Suprapubic skin (tissue), 4 donors: Measurements from ENCODE around the gene SORCS2. TPM values are rescaled to one million over a fixed set of nuclear protein-coding genes. Genes with fewer than 3 reads are reported as not detected.

ENCODE experiments used
- DNase-seq, 2 donors: peaks; one replicate each; pipeline ENCODE4 v3.0.0-alpha.2; 2019; ENCODE audit warnings: low spot score in 2 of 2
- H3K27ac ChIP-seq: fragments of 200-600 bp; sonication (generic); one replicate; pipeline ENCODE4 v1.5.1; 2019
- H3K27me3 ChIP-seq: fragments of 200-600 bp; sonication (generic); one replicate; pipeline ENCODE4 v1.5.1; 2019
- H3K36me3 ChIP-seq: fragments of 200-600 bp; sonication (generic); one replicate; pipeline ENCODE4 v1.5.1; 2019
- H3K4me1 ChIP-seq: fragments of 200-600 bp; sonication (generic); one replicate; pipeline ENCODE4 v1.5.1; 2019
- H3K4me3 ChIP-seq: fragments of 200-600 bp; sonication (generic); one replicate; pipeline ENCODE4 v1.5.1; 2019; ENCODE audit warnings: mild to moderate bottlenecking
- H3K9me3 ChIP-seq: fragments of 200-600 bp; sonication (generic); one replicate; pipeline ENCODE4 v1.5.1; 2019
- CTCF ChIP-seq, 2 donors: fragments of 200-600 bp in 1 of 2; fragments of 450-650 bp in 1 of 2; sonication (generic) in 1 of 2; IDR thresholded peaks; one replicate each; pipeline ENCODE4 v1.5.1; 2016 to 2019; ENCODE audit warnings: antibody characterized with exemption in 2 of 2, mild to moderate bottlenecking in 1 of 2, moderate library complexity in 1 of 2
- EP300 ChIP-seq: sonication (generic); formaldehyde crosslinking; IDR thresholded peaks from one replicate; pipeline ENCODE4 v1.6.1; 2017; ENCODE audit warnings: antibody characterized with exemption
- POLR2A ChIP-seq, 2 donors: fragments of 450-650 bp; IDR thresholded peaks; one replicate each; pipeline ENCODE4 v1.6.1; 2017; ENCODE audit warnings: antibody characterized with exemption in 2 of 2, mild to moderate bottlenecking in 2 of 2, moderate library complexity in 2 of 2
- POLR2AphosphoS5 ChIP-seq, 3 donors: sonication (generic); formaldehyde crosslinking; IDR thresholded peaks; one replicate each; pipeline ENCODE4 v1.6.1; 2017; ENCODE audit warnings: antibody characterized with exemption in 3 of 3
- WGBS: methylation state at CpG from one replicate; pipeline ENCODE4 v1.1.5; 2018; 5-methylcytosine and 5-hydroxymethylcytosine counted together
- total RNA-seq, 4 donors: library from RNA; depleted of rRNA; stranded (reverse); fragments of >200 nt; gene quantifications; one replicate each; pipeline ENCODE4 v1.1.0, GENCODE V29; 2016

SORCS2 gene
- total RNA-seq, 4 donors from 2014 or later = 0.94 to 4.6 (median 1.3) TPM

- no peaks in the 10 kb centered on the region for H3K27me3 ChIP-seq
- no peaks in the 10 kb centered on the region for H3K9me3 ChIP-seq
- DNase-seq = no peak
- TF ChIP-seq POLR2A (IDR thresholded peaks at IDR 0.05) (no peak), EP300 (no peak), POLR2AphosphoS5 (IDR thresholded peaks at IDR 0.05) (no peak), CTCF (IDR thresholded peaks at IDR 0.05) (no peak)
- WGBS = 73% methylated on average over 19 of the region's 20 CpGs
- no peaks in the 10 kb centered on the region for H3K4me1 ChIP-seq
- no peaks in the 10 kb centered on the region for H3K36me3 ChIP-seq
- H3K27ac ChIP-seq = no peak overlapping the region
- no peak overlapping the region for H3K4me3 ChIP-seq
Observed at GRCh38 chr4:7463566-7464258, 271.4 kb downstream of the SORCS2 start.

- no peaks in the 10 kb centered on the region for H3K9me3 ChIP-seq
- no peak for TF ChIP-seq POLR2AphosphoS5 (IDR thresholded peaks at IDR 0.05)
- no peak for TF ChIP-seq EP300
- no peak for TF ChIP-seq POLR2A (IDR thresholded peaks at IDR 0.05)
- TF ChIP-seq CTCF (IDR thresholded peaks at IDR 0.05) = no peak
- H3K27ac ChIP-seq = no peak overlapping the region
- H3K27me3 ChIP-seq = no peaks in the 10 kb centered on the region
- no peak for DNase-seq
- 87% methylated on average over 5 of the region's 5 CpGs for WGBS
- H3K4me1 ChIP-seq = no peaks in the 10 kb centered on the region
- no peaks in the 10 kb centered on the region for H3K36me3 ChIP-seq
- H3K4me3 ChIP-seq = no peak overlapping the region
Observed at GRCh38 chr4:7464259-7464655, 271.9 kb downstream of the SORCS2 start.

- H3K4me3 ChIP-seq = no peak overlapping the region
- no peaks in the 10 kb centered on the region for H3K27me3 ChIP-seq
- no peak overlapping the region for H3K27ac ChIP-seq
- H3K4me1 ChIP-seq = no peaks in the 10 kb centered on the region
- no peak for DNase-seq
- no peaks in the 10 kb centered on the region for H3K9me3 ChIP-seq
- WGBS = 93% methylated on average over 9 of the region's 9 CpGs
- no peak for TF ChIP-seq POLR2A (IDR thresholded peaks at IDR 0.05)
- no peak for TF ChIP-seq EP300
- TF ChIP-seq CTCF (IDR thresholded peaks at IDR 0.05) = no peak
- no peak for TF ChIP-seq POLR2AphosphoS5 (IDR thresholded peaks at IDR 0.05)
- no peaks in the 10 kb centered on the region for H3K36me3 ChIP-seq
Observed at GRCh38 chr4:7465017-7465416, 272.7 kb downstream of the SORCS2 start.

DNA sequence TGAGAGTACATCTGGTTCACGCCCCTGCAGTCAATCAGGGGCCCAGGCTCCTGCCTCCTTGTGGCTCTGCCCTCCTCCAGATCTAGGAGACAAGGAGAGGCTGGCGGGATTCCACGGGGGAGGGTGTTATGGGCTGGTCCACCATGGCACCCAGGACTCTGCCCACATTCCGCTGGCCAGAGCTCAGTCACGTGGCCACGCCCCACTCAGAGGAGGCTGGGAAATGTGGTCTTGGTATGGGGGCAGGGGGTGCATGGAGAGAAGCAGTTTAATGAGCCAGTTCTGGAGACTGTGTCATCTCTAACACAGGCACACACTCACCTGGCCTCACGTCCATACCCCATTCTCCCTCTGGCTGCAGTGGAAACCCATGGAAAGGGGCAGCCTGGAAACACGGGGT is 273.9 kb downstream of the SORCS2 start:
- 100% methylated on average over 6 of the region's 8 CpGs for WGBS
- Histone ChIP-seq H3K27ac (no peak overlapping the region), H3K36me3 (no peaks in the 10 kb centered on the region), H3K4me3 (no peak overlapping the region), H3K9me3 (no peaks in the 10 kb centered on the region), H3K27me3 (no peaks in the 10 kb centered on the region), H3K4me1 (no peaks in the 10 kb centered on the region)
- no peak for DNase-seq
- TF ChIP-seq POLR2AphosphoS5 (IDR thresholded peaks at IDR 0.05) (no peak), POLR2A (IDR thresholded peaks at IDR 0.05) (no peak), EP300 (no peak), CTCF (IDR thresholded peaks at IDR 0.05) (no peak)

DNA sequence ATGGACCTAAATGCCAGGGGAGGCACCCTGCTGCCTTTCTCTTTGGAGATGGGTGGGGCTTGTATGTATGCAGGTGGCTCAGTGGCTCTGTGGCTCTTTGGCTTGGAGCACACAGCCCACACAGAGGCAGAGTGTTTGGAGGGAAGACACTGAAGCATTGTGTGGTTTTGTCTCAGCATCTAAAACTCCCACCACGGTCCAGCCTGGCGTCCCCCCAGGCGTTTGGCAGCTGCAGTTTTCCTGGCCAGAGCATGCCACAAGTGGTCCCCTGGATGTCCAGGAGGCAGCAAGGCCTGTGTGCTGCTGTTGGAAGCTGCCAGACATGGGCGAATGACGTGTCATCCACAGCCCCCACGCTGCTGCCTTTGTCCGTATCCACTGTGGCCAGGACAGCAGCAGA is 274.6 kb downstream of the SORCS2 start:
- Histone ChIP-seq H3K4me3 (no peak overlapping the region), H3K9me3 (no peaks in the 10 kb centered on the region), H3K4me1 (no peaks in the 10 kb centered on the region), H3K27ac (no peak overlapping the region), H3K36me3 (no peaks in the 10 kb centered on the region), H3K27me3 (peaks cover 3% of the 10 kb centered on the region)
- DNase-seq = no peak
- TF ChIP-seq POLR2A (IDR thresholded peaks at IDR 0.05) (no peak), EP300 (no peak), CTCF (IDR thresholded peaks at IDR 0.05) (no peak), POLR2AphosphoS5 (IDR thresholded peaks at IDR 0.05) (no peak)
- WGBS = 100% methylated on average over 1 of the region's 7 CpGs
